ENCODE measurements around the gene PGBD5.

PGBD5 gene

GRCh38 chr1:230313453-230314141 lies 112.5 kb downstream of the PGBD5 start:
- FAIRE-seq (no peak), DNase-seq (ENCODE audit: extremely low spot score, insufficient read length, low read depth) (no peak)

DNA sequence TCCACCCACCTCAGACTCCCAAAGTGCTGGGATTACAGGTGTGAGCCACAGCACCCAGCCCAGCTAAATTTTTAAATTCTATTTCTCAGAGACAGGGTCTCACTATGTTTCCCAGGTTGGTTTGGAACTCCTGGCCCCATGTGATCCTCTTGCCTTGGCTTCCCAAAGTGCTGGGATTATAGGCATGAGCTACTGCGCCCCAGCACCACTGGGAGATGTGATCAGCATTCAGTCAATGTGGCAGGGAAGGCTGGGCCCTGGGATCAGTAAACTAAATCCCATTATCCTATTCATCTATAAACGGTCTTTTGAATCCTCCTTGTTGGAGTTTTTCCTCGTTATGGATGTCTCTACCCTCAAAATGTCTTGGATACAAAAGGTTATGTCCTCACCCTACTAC lies 113.5 kb downstream of the PGBD5 start:
- FAIRE-seq (no peak), DNase-seq (ENCODE audit: extremely low spot score, insufficient read length, low read depth) (no peak)

DNA sequence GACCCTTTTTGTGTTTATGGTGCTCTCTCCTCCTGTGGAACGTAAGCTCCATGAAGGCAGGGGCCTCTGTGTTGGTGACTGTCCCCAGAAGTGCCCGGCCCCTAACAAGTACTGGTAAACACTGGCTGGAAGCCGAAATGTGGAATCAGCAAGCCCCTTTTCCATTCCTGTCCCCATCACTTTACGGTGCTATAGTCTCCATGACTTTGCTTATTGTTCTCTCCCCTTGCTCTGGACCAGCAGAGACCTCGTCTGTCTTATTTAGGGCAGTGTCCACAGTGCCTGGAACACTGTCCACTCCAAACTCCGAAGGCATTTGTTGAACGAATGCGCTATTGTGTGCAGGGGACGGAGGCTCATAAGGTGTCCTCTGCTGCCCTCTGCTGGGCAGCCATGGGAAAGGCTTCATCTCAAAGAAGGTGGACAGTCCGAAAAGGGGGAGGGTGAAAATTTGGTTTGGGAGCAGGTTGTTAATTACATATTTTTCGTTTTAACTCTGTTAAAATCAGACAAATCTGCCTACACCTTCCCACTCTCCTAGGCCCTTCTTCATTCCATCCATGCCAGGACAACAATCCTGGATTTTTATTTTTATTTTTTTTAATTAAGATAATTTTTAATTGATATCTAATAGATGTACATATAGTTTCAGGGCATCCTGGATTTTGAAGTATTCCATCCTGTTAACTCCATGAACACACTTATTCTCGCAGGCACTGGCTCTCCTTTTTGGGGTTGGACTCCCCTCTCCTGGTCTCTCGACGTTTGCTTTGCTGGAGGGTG lies 115.6 kb downstream of the PGBD5 start:
- FAIRE-seq = peak; percentile 90

DNA sequence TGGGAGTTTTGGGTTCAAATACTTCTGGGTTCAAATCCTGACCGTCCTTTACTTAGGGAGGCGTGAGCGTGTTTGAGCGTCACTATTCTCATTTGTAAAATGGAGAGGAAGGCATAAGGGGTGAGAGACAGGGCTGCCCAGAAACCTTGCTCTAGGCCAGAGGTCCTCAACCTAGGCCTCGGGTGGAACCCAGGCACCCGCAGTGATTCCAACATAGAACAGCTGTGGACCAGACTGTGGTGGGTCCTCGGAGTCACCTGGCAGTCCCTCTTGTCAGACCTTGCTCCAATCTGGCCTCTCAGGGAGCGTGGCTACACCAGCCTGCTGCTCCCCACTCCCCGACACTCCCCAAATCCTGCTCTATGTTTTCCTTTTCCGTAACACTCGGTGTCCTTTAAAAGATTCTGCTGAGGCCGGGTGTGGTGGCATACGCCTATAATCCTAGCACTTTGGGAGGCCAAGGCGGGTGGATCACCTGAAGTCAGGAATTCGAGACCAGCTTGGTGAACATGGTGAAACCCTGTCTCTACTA lies 116.4 kb downstream of the PGBD5 start:
- FAIRE-seq = no peak
- DNase-seq (ENCODE audit: extremely low spot score, insufficient read length, low read depth) = no peak

More for the DNA sequence above, 115.6 kb downstream of the PGBD5 start:
- DNase-seq (ENCODE audit: extremely low spot score, insufficient read length, low read depth) = peak; percentile 61

- no peak for FAIRE-seq
- no peak for DNase-seq (ENCODE audit: extremely low spot score, insufficient read length, low read depth)
Observed at GRCh38 chr1:230308821-230309220, 117.3 kb downstream of the PGBD5 start.

DNA sequence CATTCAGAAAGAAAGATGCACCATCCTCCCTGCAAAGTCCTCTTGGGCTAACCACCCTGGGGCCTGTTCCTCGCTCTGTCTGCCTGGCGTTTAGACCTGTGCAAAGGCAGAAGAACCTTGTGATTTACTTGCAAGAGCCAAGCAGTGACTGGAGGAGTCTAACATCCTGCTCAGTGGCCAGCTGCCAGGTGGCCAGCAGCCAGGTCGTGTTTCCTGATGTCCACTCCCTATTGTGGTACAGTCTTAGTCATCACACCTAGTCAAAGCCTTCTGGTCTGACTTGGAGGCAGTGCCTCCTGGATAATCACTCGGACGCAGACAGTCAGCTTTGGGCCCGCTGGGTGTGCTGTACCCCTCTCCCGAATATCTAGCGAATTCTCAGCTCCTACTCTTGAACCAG lies 118.1 kb downstream of the PGBD5 start:
- no peak for DNase-seq (ENCODE audit: extremely low spot score, insufficient read length, low read depth)

GRCh38 chr1:230307213-230307612 lies 118.9 kb downstream of the PGBD5 start:
- DNase-seq (ENCODE audit: extremely low spot score, insufficient read length, low read depth) (no peak), FAIRE-seq (peak; percentile 48)

More for the DNA sequence above, 118.1 kb downstream of the PGBD5 start:
- no peak for FAIRE-seq

- peak; percentile 73 for FAIRE-seq
- peak; percentile 36 for DNase-seq (ENCODE audit: extremely low spot score, insufficient read length, low read depth)
Observed at GRCh38 chr1:230306169-230306568, 120.0 kb downstream of the PGBD5 start.

DNA sequence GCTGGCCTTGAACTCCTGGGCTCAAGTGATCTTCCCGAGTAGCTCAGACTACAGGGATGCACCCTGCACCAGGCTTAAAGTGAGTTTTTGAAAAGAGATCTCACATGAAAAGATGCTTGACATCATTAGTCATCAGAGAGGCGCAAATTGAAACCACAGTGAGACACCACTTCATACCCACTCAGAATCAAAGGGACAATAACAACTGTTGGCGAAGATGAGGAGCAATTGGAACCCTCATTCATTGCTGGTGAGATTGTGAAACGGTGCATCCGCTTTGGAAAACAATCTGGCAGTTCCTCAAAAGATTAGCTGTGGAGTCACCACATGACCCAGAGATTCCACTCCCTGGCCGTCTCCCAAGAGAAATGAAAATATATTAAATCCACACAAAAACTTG lies 122.3 kb downstream of the PGBD5 start:
- FAIRE-seq = no peak
- no peak for DNase-seq (ENCODE audit: extremely low spot score, insufficient read length, low read depth)

DNA sequence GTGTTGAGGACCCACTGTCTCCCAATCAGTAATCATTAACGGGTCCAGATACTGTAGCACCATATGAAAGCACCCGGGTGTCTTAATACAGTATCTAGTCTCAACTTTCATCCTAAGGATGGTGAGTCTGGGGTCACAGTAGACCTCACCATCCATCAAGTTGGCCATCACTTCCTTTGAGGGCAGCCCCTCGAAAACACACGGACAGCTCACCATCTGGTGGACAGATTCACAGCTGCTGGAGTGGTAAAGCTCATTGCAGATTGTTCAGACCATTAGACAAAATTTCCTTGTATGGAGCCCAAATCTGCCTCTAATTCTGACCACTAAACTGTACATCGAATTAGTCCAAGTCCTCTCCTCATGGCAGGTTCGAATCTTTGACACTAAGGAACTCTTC lies 123.1 kb downstream of the PGBD5 start:
- FAIRE-seq = no peak
- DNase-seq (ENCODE audit: extremely low spot score, insufficient read length, low read depth) = no peak

DNA sequence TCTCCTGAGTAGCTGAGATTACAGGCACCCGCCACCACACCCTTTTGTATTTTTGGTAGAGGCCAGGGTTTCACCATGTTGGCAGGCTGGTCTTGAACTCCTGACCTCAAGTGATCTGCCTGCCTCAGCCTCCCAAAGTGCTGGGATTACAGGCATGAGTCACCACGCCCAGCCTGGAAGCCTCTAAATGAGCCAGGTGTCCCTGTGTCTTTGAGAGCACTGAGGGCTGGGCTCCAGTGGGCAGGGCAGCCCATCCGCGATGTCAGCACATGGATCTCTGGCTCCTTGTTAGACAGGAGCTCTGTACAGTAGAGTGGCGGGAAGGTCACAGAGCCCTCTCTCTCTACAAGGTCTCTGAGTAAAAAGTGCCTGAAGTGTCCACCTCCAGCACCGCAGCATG lies 124.3 kb downstream of the PGBD5 start:
- FAIRE-seq (no peak), DNase-seq (ENCODE audit: extremely low spot score, insufficient read length, low read depth) (no peak)

DNA sequence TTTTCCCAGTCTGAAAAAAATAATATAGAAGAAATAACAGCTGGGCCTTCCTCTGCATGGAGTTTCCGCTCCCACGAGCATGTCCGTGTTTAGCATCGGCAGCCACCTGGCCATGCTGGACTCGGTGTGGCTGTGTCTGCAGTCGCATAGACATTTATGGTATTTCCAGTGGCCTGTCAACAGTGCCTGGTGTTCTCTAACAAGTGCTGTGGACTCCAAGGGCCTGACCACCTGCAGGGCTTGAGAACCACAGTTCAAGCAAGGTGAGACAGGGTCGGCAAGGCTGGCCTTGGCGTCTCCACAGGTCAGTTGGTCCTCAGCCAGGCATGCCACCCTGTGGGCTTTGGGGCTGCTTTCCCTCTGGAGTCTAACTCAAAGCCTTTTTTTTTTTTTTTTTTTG lies 124.8 kb downstream of the PGBD5 start:
- FAIRE-seq (no peak), DNase-seq (ENCODE audit: extremely low spot score, insufficient read length, low read depth) (no peak)

DNA sequence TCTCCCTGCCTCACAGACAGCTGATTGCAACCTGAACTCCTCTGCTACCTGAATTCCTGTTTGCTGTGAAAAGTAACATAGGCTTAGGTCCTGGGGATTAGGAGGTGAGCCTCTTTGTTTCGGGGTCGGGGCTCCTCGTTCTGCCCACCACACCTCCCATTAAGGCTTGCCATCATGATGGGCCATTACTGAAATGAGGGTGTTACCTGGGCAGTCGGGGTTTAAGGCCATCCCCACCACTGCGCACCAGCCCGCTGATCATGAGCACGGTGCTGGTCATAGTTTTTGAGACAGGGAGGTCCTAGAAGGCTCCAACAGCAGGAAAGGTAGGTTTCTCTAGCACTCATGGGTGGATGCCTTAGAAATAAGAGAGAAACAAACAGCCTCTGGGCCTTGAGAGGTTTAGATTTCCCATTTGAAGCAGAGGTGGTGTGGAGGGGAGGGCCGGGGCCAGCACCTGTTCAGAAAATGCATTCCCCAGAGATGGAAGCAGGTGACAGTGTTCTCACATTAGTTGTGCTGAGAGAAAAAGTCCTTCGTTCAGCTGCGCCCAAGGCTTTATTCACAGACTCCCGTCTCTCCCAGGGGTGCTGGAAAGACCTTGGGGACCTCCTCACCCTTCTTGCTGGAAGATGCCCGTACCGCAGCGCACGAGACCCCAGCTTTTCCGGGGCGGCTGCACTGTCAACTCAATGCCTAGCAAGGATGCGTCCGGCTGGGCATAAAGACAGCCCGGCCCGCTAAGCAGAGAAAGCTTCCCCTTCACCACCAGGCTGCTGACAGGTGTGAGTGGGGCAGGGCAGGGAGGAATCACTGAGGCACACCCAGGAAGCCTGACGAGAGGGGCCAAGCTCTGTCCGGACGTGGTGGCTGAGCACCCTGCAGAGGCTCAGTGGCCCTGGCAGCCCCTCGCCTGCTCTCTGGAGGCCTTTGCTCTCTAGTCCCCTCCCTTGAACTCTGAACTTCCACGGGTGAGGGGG lies 125.5 kb downstream of the PGBD5 start:
- DNase-seq (ENCODE audit: extremely low spot score, insufficient read length, low read depth) = no peak
- no peak for FAIRE-seq

- no peak for FAIRE-seq
- no peak for DNase-seq (ENCODE audit: extremely low spot score, insufficient read length, low read depth)
Observed at GRCh38 chr1:230299191-230300006, 126.7 kb downstream of the PGBD5 start.

GRCh38 chr1:230295367-230295766 lies 130.8 kb downstream of the PGBD5 start:
- no peak for FAIRE-seq
- no peak for DNase-seq (ENCODE audit: extremely low spot score, insufficient read length, low read depth)

GRCh38 chr1:230293390-230293700 lies 132.8 kb downstream of the PGBD5 start:
- FAIRE-seq = no peak
- no peak for DNase-seq (ENCODE audit: extremely low spot score, insufficient read length, low read depth)

DNA sequence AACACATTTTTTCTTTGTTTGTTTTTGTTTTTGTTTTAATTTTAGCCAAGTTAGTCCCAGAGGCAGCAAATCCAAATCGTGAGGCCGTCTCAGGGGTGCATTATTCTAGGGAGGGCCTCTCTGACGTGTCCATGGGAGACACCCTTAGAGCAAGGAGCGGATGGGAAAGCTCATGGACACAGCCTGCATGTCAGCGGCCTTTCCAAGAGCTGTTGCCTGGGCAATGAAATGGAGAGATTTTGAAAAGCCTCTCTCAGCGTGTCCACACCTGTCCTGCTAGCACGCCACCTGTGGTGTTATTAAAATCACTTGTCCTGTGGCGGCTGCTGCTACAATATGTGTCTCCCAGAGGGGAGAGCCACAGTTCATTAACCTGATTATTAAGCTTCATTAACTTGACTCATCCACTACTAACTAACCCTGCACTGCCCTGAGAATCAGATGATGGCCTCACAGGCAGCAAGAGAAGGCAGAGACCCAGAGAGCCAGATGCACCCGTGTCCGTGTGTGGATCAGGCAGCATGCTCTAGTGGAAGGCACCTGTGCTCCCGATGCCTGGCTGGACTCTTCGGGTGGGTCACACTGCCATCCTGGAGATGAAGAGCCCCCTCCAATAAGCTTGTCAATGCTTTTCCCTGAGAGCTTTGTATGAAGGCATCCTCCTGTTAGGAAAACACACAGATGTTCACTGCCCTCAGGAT lies 133.3 kb downstream of the PGBD5 start:
- no peak for DNase-seq (ENCODE audit: extremely low spot score, insufficient read length, low read depth)
- no peak for FAIRE-seq

GRCh38 chr1:230291731-230292620 lies 134.2 kb downstream of the PGBD5 start:
- FAIRE-seq (no peak), DNase-seq (ENCODE audit: extremely low spot score, insufficient read length, low read depth) (no peak)

Data from GM18507 (cell line).